ENCODE measurements around the gene PI4KB.
A peak's percentile ranks its signal among the peaks of the same experiment; 100 is the strongest.
"Not testable (repeated sequence)": the region's sequence is repeated elsewhere in the genome, so short reads cannot be mapped to it uniquely, and the experiment has no call there.

The PI4KB gene

GRCh38 chr1:151281225-151281968 lies 45.8 kb downstream of the PI4KB start:
- Mint-ChIP-seq H3K27ac (peak overlapping the region; percentile 97 to 99), H3K27me3 (no peaks in the 10 kb centered on the region), H3K4me3 (peak overlapping the region; percentile 87 to 88), H3K4me1 (peaks cover 54% of the 10 kb centered on the region), H3K9me3 (no peaks in the 10 kb centered on the region)
- DNase-seq = peak; percentile 98
- ATAC-seq = peak; percentile 58

GRCh38 chr1:151277249-151277648 lies 50.0 kb downstream of the PI4KB start:
- H3K27ac Mint-ChIP-seq = peak overlapping the region; percentile 2 to 86
- H3K27me3 Mint-ChIP-seq = no peaks in the 10 kb centered on the region
- H3K9me3 Mint-ChIP-seq = no peaks in the 10 kb centered on the region
- DNase-seq (peak in 1 of 2 donors; percentile 42), ATAC-seq (peak; percentile 4)
- peaks cover 27% of the 10 kb centered on the region for H3K4me1 Mint-ChIP-seq
- peak overlapping the region; percentile 9 to 42 for H3K4me3 Mint-ChIP-seq

- not testable (repeated sequence) for ATAC-seq, H3K4me3 Mint-ChIP-seq, DNase-seq, H3K27ac Mint-ChIP-seq, H3K27me3 Mint-ChIP-seq, H3K9me3 Mint-ChIP-seq
- peaks cover 27% of the 10 kb centered on the region for H3K4me1 Mint-ChIP-seq
These were observed 51.9 kb downstream of the PI4KB start for GRCh38 chr1:151275341-151275740.

- Mint-ChIP-seq H3K9me3 (no peaks in the 10 kb centered on the region), H3K27me3 (no peaks in the 10 kb centered on the region), H3K27ac (peak overlapping the region in 1 of 2 donors; percentile 43), H3K4me1 (peaks cover 25% of the 10 kb centered on the region), H3K4me3 (no peak overlapping the region)
- DNase-seq = no peak
- no peak for ATAC-seq
These were observed 53.2 kb downstream of the PI4KB start for GRCh38 chr1:151273924-151274466.

- Mint-ChIP-seq H3K27me3 (no peaks in the 10 kb centered on the region), H3K9me3 (no peaks in the 10 kb centered on the region), H3K27ac (no peak overlapping the region), H3K4me1 (no peaks in the 10 kb centered on the region), H3K4me3 (no peak overlapping the region)
- ATAC-seq (no peak), DNase-seq (no peak)
These were observed 59.5 kb downstream of the PI4KB start for GRCh38 chr1:151267760-151268159.

- Mint-ChIP-seq H3K4me1 (no peaks in the 10 kb centered on the region), H3K4me3 (no peak overlapping the region), H3K27me3 (no peaks in the 10 kb centered on the region), H3K9me3 (no peaks in the 10 kb centered on the region), H3K27ac (no peak overlapping the region)
- ATAC-seq (no peak), DNase-seq (no peak)
These were observed 60.4 kb downstream of the PI4KB start for GRCh38 chr1:151266821-151267220.

GRCh38 chr1:151266315-151266714 lies 60.9 kb downstream of the PI4KB start:
- H3K27ac Mint-ChIP-seq = peak overlapping the region in 1 of 2 donors; percentile 20
- ATAC-seq = no peak
- no peak for DNase-seq
- H3K9me3 Mint-ChIP-seq = no peaks in the 10 kb centered on the region
- no peaks in the 10 kb centered on the region for H3K27me3 Mint-ChIP-seq
- H3K4me1 Mint-ChIP-seq = no peaks in the 10 kb centered on the region
- H3K4me3 Mint-ChIP-seq = no peak overlapping the region

GRCh38 chr1:151265446-151266236 lies 61.6 kb downstream of the PI4KB start:
- no peak overlapping the region for H3K27ac Mint-ChIP-seq

GRCh38 chr1:151259351-151259750 lies 67.9 kb downstream of the PI4KB start:
- no peak overlapping the region for H3K4me3 Mint-ChIP-seq
- no peaks in the 10 kb centered on the region for H3K27me3 Mint-ChIP-seq
- H3K4me1 Mint-ChIP-seq = peaks cover 30% of the 10 kb centered on the region
- ATAC-seq (no peak), DNase-seq (no peak)
- H3K27ac Mint-ChIP-seq = peak overlapping the region; percentile 22 to 63
- no peaks in the 10 kb centered on the region for H3K9me3 Mint-ChIP-seq

More at GRCh38 chr1:151265446-151266236, 61.6 kb downstream of the PI4KB start:
- ATAC-seq (no peak), DNase-seq (no peak)
- H3K4me1 Mint-ChIP-seq = no peaks in the 10 kb centered on the region
- no peaks in the 10 kb centered on the region for H3K9me3 Mint-ChIP-seq
- H3K27me3 Mint-ChIP-seq = no peaks in the 10 kb centered on the region
- H3K4me3 Mint-ChIP-seq = no peak overlapping the region

- ATAC-seq (no peak), DNase-seq (no peak)
- Mint-ChIP-seq H3K27me3 (no peaks in the 10 kb centered on the region), H3K4me1 (peaks cover 30% of the 10 kb centered on the region), H3K9me3 (no peaks in the 10 kb centered on the region), H3K27ac (peak overlapping the region; percentile 96 to 99), H3K4me3 (peak overlapping the region; percentile 81 to 99)
These were observed 71.8 kb downstream of the PI4KB start for GRCh38 chr1:151255381-151255780.

- peak within 1 kb of the TSS; percentile 81 to 99 for H3K4me3 Mint-ChIP-seq
- H3K4me1 Mint-ChIP-seq = peaks cover 30% of the 10 kb centered on the region
- peak; percentile 87 to 94 for DNase-seq
- peak; percentile 98 for ATAC-seq
- no peaks in the 10 kb centered on the region for H3K9me3 Mint-ChIP-seq
- H3K27me3 Mint-ChIP-seq = no peaks in the 10 kb centered on the region
- peak within 1 kb of the TSS; percentile 96 to 99 for H3K27ac Mint-ChIP-seq
These were observed 72.7 kb downstream of the PI4KB start, which contains the start of gene PSMD4 for GRCh38 chr1:151254217-151255213. Gene PSMD4 (plus strand): TSS chr1:151254734. CDS start chr1:151254783, 49 bp downstream.

- ATAC-seq (peak; percentile 68), DNase-seq (peak; percentile 54 to 66)
- H3K4me3 Mint-ChIP-seq = no peak overlapping the region
- peaks cover 14% of the 10 kb centered on the region for H3K4me1 Mint-ChIP-seq
- no peaks in the 10 kb centered on the region for H3K9me3 Mint-ChIP-seq
- H3K27me3 Mint-ChIP-seq = no peaks in the 10 kb centered on the region
- no peak overlapping the region for H3K27ac Mint-ChIP-seq
These were observed 75.4 kb downstream of the PI4KB start for GRCh38 chr1:151251656-151252470.

GRCh38 chr1:151246786-151247185 lies 80.4 kb downstream of the PI4KB start:
- no peak for DNase-seq
- Mint-ChIP-seq H3K9me3 (no peaks in the 10 kb centered on the region), H3K27me3 (no peaks in the 10 kb centered on the region), H3K4me3 (no peak overlapping the region), H3K4me1 (no peaks in the 10 kb centered on the region), H3K27ac (peak overlapping the region in 1 of 2 donors; percentile 4)
- no peak for ATAC-seq

GRCh38 chr1:151243683-151244216 lies 83.5 kb downstream of the PI4KB start:
- H3K4me3 Mint-ChIP-seq = no peak overlapping the region
- H3K27me3 Mint-ChIP-seq = no peaks in the 10 kb centered on the region
- DNase-seq (no peak), ATAC-seq (no peak)
- H3K27ac Mint-ChIP-seq = no peak overlapping the region
- no peaks in the 10 kb centered on the region for H3K9me3 Mint-ChIP-seq
- no peaks in the 10 kb centered on the region for H3K4me1 Mint-ChIP-seq
